HG02852 (cell line): ENCODE measurements around the gene DLGAP1.

Experiments used
- ATAC-seq: cut with Tn5 transposase; IDR thresholded peaks from one replicate; pipeline ENCODE4 v1.9.1; 2021; ENCODE audit warnings: mild to moderate bottlenecking, moderate library complexity; ENCODE audit not compliant: unreplicated experiment

Gene DLGAP1

DNA sequence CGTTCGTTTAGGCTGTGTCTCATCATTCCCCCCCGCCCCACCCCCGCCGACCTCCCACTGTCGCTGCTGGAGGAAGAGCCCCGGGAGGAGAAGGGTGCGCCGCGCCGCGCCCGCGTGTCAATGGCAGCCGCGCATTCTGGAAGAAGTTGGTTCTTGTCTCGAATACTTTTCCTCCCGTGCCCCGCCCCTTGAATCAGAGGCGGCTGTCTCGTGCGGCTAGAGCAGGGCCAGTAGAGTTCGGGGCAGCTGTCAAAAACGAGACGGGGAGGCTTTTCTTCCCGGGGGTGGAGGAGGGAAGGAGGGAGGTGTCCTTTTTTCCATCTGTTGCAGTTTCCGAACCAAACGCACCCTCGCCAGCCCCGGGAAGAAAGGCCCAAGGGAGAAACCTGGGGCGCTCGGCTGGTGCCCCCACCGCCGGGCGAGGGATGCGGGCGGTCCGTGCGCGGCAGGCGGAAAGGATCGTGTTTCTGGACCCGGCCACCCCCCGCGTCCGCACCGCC is 1005.5 kb downstream of the DLGAP1 start:
- peak; percentile 3 for ATAC-seq

DNA sequence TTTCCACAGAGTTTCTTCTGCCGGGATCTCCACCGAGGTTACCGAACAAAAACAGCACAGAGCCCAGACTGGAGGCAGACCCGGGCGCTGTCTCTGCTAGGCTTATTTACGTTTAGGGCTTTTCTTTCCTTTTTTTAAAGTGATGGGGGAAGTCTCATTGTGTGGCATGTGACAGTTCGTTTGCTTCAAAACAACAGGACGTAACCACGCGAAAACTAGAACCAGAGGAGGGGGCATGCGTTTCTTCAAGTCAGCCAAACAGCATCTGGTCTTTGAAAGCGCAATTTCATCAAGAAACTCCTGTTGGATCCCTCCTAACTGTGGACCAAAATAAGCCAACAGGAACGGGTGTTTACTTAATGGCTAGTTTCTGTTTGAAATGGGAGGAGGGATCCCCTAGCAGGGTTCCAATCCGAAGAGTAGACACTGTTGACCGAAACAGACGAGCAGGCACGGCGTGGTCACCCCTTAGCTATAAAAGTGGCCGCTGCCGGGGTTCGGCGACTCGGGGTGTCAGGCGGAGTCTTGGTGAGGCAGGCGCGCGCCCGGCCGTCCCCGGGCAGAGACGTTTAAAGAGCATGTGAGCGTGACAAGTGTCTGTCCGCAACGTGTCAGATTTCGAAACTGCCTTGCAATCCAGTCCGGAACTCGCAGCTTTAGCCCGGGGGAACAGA is 1006.1 kb downstream of the DLGAP1 start:
- peak; percentile 57 for ATAC-seq

DNA sequence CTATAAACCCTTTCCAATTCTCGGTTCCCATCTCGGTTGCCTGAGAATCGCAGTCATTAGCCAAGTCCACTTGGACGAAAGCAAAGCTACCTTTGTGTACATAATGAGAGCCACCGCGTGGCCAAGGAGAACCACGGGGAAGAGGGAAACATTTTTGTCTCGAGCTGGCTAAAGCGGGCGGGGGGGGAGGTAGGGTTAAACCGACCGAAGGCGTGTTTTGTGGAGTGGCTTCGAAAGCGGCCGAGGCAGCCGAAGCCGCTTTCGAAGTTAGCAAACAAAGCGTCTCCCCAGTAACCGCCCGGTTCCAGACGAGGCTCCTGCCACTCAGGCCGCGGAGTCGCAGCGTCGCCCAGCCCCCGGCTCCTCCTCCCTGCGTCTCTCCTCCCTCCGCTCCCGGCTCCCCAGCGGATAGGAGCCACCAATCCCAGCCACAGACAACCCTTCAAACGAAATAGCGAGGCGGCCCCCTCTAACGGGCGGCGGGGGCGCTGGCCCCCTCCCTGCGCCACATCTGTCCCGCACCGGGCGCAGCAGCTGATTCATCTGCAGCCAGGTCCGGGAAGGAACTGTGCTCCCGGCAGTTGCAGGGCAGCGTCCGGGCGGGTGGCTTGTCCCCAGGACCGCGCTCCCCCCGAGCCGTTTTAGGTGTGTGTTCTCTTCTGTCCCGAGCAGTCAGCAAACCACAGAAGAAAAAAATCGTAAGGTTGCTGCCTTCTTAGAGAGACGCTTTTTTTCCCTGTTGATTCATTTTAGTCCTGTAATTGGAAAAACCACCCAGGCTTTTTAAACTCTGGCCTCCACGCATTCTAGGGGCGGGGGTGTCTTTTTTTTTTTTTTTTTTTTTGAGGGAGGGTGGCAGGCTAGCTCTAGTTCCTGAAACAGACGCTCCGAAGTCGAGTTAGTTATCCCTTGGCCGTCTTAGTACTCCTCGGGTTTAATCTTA is 1006.9 kb downstream of the DLGAP1 start:
- peak; percentile 73 for ATAC-seq

DNA sequence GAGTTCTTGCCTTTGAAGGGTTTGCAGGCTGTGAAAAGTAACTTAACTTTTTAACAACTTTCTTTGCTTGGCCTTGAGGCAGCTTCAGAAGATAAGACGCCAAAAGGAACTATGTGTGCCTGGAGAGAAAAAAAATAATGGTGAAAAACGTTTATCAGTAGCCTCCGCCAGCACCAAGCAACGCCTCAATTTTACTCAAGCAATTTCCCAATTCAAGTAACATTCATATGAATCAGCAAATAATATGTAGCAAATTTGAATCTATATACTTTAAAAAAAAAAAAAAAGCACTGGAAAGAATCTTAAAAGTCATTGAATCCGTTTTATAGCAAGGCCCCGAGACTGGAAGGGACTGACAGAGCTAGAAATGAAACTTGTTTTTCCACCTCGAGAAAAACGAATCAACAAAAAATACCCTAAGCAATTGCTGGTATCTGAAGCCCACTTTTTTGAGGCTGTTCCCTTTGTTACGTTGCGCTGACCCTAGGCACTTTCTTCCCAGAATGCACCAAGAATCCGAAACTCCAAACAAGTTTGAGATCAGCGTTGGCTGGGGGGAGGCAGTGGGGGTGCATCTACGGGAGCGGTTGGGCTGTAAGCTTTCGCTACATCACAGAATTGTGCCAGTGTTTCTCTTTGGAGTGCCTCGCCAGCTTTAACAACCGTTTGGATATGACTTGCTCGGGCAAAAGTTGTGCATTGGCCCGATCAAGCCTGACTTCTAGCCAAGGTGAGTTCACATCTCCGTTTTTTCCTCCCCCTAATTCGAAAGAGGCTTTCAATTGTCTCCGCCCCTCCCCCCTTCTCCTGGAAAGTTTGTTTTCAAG is 1007.8 kb downstream of the DLGAP1 start:
- ATAC-seq, result no peak
